Spleen (tissue), 7 donors: ENCODE measurements around the gene ALCAM.
A peak's percentile ranks its signal among the peaks of the same experiment; 100 is the strongest.

Experiments used
- CTCF ChIP-seq, 11 experiments: fragments of 200-600 bp in 7 of 11; fragments of 450-650 bp in 4 of 11; sonication (generic) in 4 of 11; IDR thresholded peaks in 8 of 11; conservative IDR thresholded peaks in 3 of 11; 1 replicate in 7 of 11; 2 replicates in 4 of 11; pipeline versions ENCODE4 v1.4.0 to v1.8.0; 2016 to 2021; ENCODE audit warnings: antibody characterized with exemption in 11 of 11, inconsistent platforms in 4 of 11, mild to moderate bottlenecking in 1 of 11
- POLR2A ChIP-seq, 3 donors: fragments of 450-650 bp; IDR thresholded peaks; one replicate each; pipeline ENCODE4 v1.5.1; 2017; ENCODE audit warnings: antibody characterized with exemption in 3 of 3, mild to moderate bottlenecking in 1 of 3
- POLR2AphosphoS5 ChIP-seq, 3 donors: sonication (generic); formaldehyde crosslinking; IDR thresholded peaks; one replicate each; pipeline ENCODE4 v1.5.1; 2017; ENCODE audit warnings: antibody characterized with exemption in 3 of 3
- donor health status: DM: no; HTN: no; CAD: no; lungs with moderate emphysema.
- donor health status: DM: no; HTN: no; CAD: no.
- donor health status: DM: no; HTN: no; CAD: no.

GRCh38 chr3:105367406-105368213 is 901 bp downstream of the ALCAM start:
- TF ChIP-seq POLR2A (IDR thresholded peaks at IDR 0.05) (peak in 1 of 3 donors; percentile 14), CTCF (IDR thresholded peaks at IDR 0.05 in 8 of 11, conservative IDR thresholded peaks at IDR 0.05 in 3 of 11) (peak in 1 of 11 experiments; percentile 22), POLR2AphosphoS5 (IDR thresholded peaks at IDR 0.05) (peak; percentile 7 to 50 (median 24))
